RWPE1 (cell line): ENCODE data around the gene OBI1.

Experiments
- CTCF ChIA-PET: fragments of 350-600 bp; sonication (Branson Sonifier 250); formaldehyde crosslinking; extraction: SDS; loops from one replicate; lab custom pipeline; 2021; lab: Yijun Ruan, JAX
- POLR2A ChIA-PET: fragments of 400-600 bp; formaldehyde crosslinking; extraction: SDS; loops from one replicate; lab custom pipeline; 2020; ENCODE audit warnings: antibody characterized with exemption; ENCODE audit not compliant: low non-redundant PET; lab: Yijun Ruan, JAX
- DNase-seq: peaks from one replicate; pipeline ENCODE4 v3.0.0; 2012; ENCODE audit warnings: low spot score
- H3K27ac ChIP-seq: fragments of 450-650 bp; 2 replicates; pipeline ENCODE4 v1.5.1; 2017
- TF ChIP-seq, protein P1 (sequence below): fragments of 450-650 bp; conservative IDR thresholded peaks from 2 replicates; pipeline ENCODE4 v1.5.1; 2017; ENCODE audit warnings: low read depth, mild to moderate bottlenecking

OBI1 gene

DNA sequence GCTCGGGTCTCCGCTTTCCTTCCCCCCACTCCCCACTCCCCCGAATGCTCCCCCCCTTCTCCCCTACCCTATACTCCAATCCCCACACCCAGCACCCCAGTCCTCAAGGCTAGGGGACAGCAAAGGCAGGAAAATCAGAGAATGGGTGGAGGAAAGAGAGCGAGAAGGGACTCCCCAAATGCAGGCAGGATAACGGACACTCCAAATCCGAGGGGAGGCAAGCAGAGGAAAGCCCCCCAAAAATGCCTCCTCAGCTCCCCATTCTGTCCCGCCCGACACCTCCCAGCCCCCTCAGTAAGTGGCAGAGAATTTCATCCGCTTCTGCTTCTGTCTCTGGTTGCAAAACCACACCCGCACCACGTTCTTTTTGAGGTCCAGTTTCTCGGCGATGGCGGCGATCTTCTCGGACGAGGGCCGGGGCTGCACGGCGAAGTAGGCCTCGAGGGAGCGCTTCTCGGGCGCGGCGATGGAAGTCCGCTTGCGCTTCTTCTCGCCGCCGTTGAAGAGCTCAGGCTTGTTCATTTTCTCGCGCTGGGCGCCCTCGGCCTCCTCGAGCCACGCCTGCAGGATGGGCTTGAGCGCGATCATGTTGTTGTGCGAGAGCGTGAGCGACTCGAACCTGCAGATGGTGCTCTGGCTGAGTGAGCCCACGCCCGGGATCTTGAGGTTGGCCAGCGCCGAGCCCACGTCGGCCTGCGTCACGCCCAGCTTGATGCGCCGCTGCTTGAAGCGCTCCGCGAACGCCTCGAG lies 57.7 kb downstream of the OBI1 start:
- POLR2A ChIA-PET, result no interaction called here
- DNase-seq, result no peak
- TF ChIP-seq, protein P1, sequence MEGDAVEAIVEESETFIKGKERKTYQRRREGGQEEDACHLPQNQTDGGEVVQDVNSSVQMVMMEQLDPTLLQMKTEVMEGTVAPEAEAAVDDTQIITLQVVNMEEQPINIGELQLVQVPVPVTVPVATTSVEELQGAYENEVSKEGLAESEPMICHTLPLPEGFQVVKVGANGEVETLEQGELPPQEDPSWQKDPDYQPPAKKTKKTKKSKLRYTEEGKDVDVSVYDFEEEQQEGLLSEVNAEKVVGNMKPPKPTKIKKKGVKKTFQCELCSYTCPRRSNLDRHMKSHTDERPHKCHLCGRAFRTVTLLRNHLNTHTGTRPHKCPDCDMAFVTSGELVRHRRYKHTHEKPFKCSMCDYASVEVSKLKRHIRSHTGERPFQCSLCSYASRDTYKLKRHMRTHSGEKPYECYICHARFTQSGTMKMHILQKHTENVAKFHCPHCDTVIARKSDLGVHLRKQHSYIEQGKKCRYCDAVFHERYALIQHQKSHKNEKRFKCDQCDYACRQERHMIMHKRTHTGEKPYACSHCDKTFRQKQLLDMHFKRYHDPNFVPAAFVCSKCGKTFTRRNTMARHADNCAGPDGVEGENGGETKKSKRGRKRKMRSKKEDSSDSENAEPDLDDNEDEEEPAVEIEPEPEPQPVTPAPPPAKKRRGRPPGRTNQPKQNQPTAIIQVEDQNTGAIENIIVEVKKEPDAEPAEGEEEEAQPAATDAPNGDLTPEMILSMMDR, result no peak
- CTCF ChIA-PET, result no interaction called here
- no peak overlapping the region for H3K27ac ChIP-seq

DNA sequence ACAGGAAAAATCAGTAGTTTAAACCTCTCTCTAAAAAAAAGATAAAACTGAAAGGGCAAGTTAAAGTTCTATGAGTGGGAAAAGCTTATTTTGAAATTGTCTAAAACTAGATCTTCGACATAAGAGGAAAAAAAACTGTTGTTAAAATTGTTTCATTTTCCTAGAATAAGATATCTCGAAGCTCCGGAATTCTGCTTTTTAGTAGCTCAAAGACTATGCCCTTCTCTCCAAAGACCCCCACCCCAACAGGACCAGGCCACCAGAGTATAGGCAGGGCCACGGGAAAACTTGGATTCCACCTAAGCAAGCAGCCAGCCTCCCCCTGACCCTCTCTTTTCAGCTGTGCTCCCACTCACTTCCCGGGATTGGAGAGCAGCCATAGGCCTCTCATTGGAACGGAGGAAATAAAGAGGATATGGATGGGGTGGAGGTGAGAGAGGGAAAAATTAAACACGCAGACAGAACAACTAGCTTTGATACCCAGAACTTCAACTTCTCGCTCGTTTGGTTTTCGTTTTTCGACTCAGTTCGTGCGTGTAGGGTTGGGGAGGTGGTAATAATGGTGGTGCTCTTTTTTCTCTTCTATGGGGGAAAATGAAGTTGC lies 58.6 kb downstream of the OBI1 start:
- no peak overlapping the region for H3K27ac ChIP-seq
- DNase-seq, result no peak
- TF ChIP-seq, protein P1, result no peak
- POLR2A ChIA-PET, result no interaction called here
- CTCF ChIA-PET, result no interaction called here

DNA sequence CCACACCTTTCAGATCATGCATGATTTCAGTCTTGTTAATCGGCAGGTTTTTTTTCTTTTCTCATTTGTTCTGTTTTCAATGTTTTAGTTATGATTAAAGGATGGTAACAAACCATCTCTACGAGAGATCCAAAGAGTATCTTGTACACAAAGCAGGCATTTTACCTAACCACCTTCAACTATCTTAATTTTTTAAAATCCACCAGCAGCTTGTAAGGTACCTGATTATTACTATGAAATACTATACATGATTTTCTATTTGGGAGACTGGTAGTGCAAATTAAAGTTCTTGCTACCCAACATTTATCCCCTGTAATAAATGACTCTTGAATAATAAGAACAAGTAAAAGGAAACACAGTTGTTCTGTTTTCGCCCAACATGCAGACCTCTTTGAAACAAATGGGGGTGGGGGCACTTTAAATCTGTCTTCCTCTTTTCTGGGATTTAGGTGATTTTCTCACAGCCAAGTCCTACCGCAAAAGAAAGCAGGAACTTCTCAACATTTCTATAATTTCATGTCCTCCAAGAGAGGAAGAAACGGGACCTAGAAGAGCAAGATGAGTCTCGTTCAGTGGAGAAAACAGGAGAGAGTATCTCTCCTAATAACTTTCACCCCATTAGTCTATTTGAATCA lies 59.2 kb downstream of the OBI1 start:
- TF ChIP-seq, protein P1, result no peak
- H3K27ac ChIP-seq, result no peak overlapping the region
- POLR2A ChIA-PET, result no interaction called here
- CTCF ChIA-PET, result no interaction called here
- DNase-seq, result no peak

DNA sequence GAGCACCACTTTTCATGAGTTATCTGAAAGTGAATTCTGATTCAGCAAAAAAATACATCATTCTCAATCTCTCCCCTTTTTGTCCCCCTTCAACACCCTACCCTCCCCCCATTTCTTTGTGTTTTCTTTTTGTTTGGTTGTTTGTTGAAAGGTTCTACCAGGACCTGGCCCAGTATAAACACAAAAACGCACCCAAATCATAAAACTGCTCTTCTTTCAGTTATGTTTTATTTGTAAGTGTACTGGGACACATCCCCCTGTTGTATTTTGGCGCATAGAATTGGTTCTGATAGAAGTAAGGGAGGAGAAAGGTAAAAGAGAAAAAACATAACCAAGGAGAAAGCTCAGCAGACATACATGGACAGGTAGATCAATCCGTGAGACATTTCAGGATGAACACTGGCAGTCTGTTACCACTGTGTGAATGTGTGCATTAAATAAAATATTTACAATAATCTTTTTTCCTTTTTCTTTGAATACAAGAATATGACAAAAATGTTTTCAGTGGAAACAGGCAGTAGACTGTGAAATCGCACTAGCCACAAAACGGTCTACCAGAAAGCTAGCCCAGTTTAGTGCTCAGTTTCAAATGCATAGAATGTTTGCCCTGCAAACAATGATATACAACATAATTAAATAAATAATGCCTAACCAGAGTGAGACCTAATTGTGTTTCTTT lies 59.9 kb downstream of the OBI1 start:
- DNase-seq, result no peak
- no peak overlapping the region for H3K27ac ChIP-seq
- CTCF ChIA-PET, result no interaction called here
- POLR2A ChIA-PET, result no interaction called here
- TF ChIP-seq, protein P1, result no peak

DNA sequence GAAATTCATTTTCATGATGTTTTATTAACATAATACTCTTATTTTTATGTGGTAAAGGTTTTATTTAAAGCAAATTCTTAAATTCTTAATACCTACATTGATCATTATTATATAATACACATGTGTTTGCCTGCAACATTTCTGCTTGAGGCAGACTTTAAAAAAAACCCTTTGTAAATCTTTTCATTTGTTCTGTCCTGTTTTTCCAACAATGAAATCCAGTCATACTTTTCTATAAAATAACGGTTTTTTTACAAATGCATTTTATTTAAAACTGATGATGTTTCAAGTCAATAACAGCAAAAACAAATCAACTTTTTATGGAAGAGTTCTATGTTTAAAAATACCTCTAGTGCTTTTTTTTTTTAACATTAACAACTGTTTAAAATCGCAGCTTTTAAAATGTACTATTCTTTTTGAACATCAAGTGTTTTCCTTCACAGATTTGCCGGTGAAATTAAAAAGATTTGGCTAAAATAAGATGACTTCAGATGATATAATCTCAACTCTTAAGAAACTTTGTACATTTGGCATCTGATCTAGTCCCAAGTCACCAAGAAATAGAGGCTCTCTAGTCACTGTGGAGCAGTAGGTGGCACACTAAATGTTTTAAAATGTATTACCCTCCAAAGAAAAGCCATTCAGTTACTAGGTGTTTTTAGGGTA lies 60.7 kb downstream of the OBI1 start:
- H3K27ac ChIP-seq, result no peak overlapping the region
- TF ChIP-seq, protein P1, result no peak
- ChIA-PET CTCF (no interaction called here), POLR2A (no interaction called here)
- DNase-seq, result no peak

DNA sequence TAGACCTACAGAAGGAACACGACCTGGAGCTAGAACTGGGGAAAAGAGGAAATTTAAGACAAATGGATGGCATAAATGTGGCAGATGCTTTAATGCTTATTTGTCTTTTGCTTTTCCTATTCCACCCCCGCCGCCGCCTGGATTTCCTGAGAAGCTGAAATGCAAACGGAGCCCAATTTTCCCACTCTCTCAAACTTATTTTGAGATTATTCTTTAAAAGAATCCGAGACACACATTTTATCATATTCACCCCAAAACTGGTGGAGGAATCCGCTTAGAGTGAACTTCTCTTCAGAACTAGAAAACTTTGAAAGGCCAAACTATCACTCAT lies 61.4 kb downstream of the OBI1 start:
- POLR2A ChIA-PET, result no interaction called here

More for the DNA sequence above, 61.4 kb downstream of the OBI1 start:
- H3K27ac ChIP-seq, result no peak overlapping the region
- CTCF ChIA-PET, result no interaction called here
- no peak for DNase-seq
- TF ChIP-seq, protein P1, result no peak
